Mucosa of descending colon (tissue), 3 donors: ENCODE measurements around the gene LEFTY1. TPM values are rescaled to one million over a fixed set of nuclear protein-coding genes. Genes with fewer than 3 reads are reported as not detected.
A peak's percentile ranks its signal among the peaks of the same experiment; 100 is the strongest.

Experiments
- ATAC-seq: fragments of 200-7000 bp; cut with Tn5 transposase; one replicate; pipeline ENCODE4 v1.9.1; 2020; ENCODE audit warnings: mild to moderate bottlenecking, moderate library complexity
- DNase-seq, 3 donors: peaks; one replicate each; pipeline ENCODE4 v3.0.0-alpha.2; 2020
- H3K36me3 ChIP-seq: fragments of 200-600 bp; one replicate; pipeline ENCODE4 v1.8.0; 2021; ENCODE audit warnings: low read depth, mild to moderate bottlenecking
- H3K4me1 ChIP-seq: fragments of 200-600 bp; one replicate; pipeline ENCODE4 v1.8.0; 2021; ENCODE audit warnings: low read depth, mild to moderate bottlenecking
- H3K4me3 ChIP-seq: fragments of 200-600 bp; one replicate; pipeline ENCODE4 v1.8.0; 2021; ENCODE audit warnings: mild to moderate bottlenecking
- H3K9me3 ChIP-seq: fragments of 200-600 bp; one replicate; pipeline ENCODE4 v1.8.0; 2021; ENCODE audit warnings: mild to moderate bottlenecking
- CTCF ChIP-seq: fragments of 200-600 bp; IDR thresholded peaks from one replicate; pipeline ENCODE4 v1.8.0; 2022; ENCODE audit warnings: antibody characterized with exemption, mild to moderate bottlenecking
- intact Hi-C, 2 donors: fragments of 100-400 bp; cut with DNase I in 1 of 2; cut with micrococcal nuclease in 1 of 2; formaldehyde crosslinking; loops; one replicate each; pipeline versions ENCODE4 v1.11.0 to v1.11.1; 2022; cut with DNase I, micrococcal nuclease
- total RNA-seq, 3 donors: library from RNA; stranded (reverse); fragmentation: NEBNext Ultra II Directional in 2 of 3; extraction: Animal tissue kit (Norgen Biotek cat#: 25700) in 2 of 3; gene quantifications; one replicate each; pipeline versions ENCODE4 v1.2.1 to v1.2.4, GENCODE V29; 2021 to 2023
- donor health status: DM: no; HTN: no; CAD: no; lungs with moderate emphysema.
- donor health status: DM: no; HTN: no; CAD: no.
- donor health status: DM: no; HTN: yes; CAD: no.

LEFTY1 gene
- total RNA-seq, 3 donors from 2014 or later: 27.3 to 199 (median 60.3) TPM

DNA sequence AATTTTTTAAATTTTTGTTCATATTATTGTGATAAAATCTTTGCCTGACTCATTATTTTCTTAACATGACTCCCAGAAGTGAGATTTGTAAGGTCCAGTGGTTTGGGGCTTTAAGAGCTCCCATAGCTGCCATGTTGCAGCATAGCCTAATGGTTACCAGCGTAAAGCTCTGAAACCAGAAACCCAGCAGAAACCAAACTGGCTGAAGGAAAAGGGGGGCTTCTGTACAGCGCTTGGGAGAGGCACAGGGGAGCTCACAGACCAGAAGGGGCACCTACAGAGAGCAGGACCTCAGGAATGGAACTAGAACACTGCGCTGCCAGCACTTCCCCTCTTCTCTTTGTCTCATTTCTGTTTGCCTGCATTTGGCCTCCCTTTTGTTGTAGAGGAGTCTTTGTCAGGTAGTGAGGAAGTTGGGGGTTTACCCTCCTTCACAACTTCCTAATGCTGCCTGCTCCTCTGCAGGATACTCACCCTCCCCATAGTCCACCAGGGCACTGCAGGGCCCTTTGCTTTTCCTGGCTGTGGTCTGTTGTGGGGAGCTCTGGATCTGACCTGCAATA lies 37.7 kb upstream of the LEFTY1 start:
- intact Hi-C loops: no loop called here

DNA sequence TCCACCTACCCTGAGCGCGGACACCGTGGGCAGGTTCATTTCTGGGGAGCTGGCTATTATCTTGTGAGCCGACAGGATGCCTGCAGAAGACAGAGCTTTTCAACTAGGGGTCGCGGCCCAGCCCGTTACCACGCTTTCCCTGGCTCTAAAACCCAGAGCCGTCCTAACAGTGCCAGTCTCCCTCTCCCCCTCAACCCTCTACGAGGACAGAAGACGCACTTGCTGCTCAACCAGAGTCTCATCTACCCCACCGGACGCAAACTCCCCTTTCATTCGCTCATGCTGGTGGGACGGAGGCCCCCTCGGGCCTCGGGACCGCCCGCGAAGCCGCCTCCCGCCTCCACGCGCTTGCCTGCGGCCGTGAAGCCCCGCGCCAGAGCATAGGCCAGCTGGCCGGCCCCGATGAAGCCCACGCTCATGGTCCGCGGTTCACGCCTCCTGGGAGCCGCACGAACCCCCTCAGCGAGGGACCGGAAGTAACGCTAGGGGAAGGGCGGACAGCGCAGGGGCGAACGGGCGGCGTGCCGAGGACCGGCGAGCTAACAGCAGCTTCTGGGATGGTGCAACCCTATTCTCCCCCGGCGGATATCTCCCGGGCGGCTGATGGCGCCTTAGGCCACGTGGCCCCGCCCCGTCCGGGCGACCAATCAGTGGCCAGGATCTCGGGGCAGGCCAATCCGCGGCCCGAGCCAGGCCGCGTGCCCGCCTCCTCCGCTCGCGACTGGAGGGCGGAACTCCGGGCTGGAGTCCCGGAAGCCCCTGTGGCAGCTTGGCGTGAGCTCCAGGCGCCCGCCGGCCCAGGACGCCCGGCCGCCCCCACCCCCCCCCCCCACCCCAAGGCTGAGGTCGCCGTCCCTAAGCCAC lies 35.0 kb upstream of the LEFTY1 start, which contains the start of gene PYCR2:
TSS of gene PYCR2 (minus strand) at position 559 of the 864 bp plus-strand sequence. CDS start at position 419, 140 bp downstream.
- Histone ChIP-seq H3K36me3 (no peaks in the 10 kb centered on the region), H3K9me3 (no peaks in the 10 kb centered on the region), H3K4me1 (peaks cover 16% of the 10 kb centered on the region), H3K4me3 (peak within 1 kb of the TSS; percentile 58)
- DNase-seq (peak; percentile 96 to 98 (median 96)), ATAC-seq (peak; percentile 98)
- intact Hi-C loops: no loop called here
- TF ChIP-seq CTCF: no peak

More for the DNA sequence above, 37.7 kb upstream of the LEFTY1 start:
- DNase-seq: no peak
- Histone ChIP-seq H3K4me3 (no peak overlapping the region), H3K9me3 (no peaks in the 10 kb centered on the region), H3K36me3 (no peaks in the 10 kb centered on the region), H3K4me1 (peaks cover 16% of the 10 kb centered on the region)
- TF ChIP-seq CTCF: no peak
- ATAC-seq: no peak

- TF ChIP-seq CTCF: no peak
- no peak for DNase-seq
- peak; percentile 46 for ATAC-seq
- intact Hi-C loops: no loop called here
- H3K9me3 ChIP-seq: no peaks in the 10 kb centered on the region
- H3K4me3 ChIP-seq: peak overlapping the region; percentile 58
- no peaks in the 10 kb centered on the region for H3K36me3 ChIP-seq
- peaks cover 16% of the 10 kb centered on the region for H3K4me1 ChIP-seq
Measured at GRCh38 chr1:225923381-225923691, 34.4 kb upstream of the LEFTY1 start.

DNA sequence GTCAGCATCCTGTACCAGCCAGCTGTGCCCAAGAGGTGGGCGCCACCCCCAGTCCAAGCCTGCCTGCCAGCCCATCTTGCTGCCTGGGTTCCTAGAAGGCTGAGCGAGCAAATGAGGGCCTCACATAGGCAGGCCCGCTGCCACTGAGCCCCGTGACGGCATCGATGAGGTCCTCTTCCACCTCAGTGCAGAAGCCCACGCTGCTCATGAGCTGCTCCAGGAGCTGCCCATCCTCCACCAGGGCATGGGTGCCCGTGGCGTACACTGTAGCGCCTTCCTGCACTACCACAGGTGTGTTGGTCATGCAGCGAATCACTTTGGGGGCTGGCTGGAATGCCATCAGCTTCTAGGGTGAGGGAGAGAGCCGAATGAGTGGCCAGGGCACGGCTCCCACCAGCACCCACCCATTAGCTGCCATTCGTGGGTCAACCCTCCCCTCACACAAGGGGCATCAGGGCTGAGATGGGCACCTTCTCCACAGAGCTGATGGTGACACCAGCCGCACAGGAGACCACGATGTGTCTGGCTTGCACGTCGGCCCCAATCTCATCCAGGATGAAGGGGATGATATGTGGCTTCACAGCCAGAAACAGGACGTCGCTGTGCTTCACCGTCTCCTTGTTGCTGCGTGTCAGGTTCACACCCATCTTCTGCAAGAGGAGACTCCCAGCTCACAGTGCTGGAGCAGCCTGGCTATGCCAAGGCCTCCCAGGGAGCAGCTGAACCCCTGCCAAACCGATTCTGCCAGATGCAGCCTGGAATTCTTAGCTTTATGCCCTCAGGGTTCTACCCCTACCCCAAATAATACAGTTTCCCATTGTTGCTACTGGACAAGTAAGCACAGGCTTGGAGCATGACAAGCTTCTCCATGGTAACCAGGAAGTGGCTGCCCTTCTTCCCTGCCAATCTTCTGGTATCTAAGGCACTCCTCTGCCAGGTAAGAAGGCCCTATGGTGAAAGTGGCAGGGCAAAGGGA lies 33.1 kb upstream of the LEFTY1 start:
- intact Hi-C loops: no loop called here
- H3K4me3 ChIP-seq: no peak overlapping the region
- H3K36me3 ChIP-seq: no peaks in the 10 kb centered on the region
- DNase-seq: no peak
- no peaks in the 10 kb centered on the region for H3K9me3 ChIP-seq
- TF ChIP-seq CTCF: no peak
- ATAC-seq: peak; percentile 19
- H3K4me1 ChIP-seq: peaks cover 16% of the 10 kb centered on the region

- ATAC-seq (no peak), DNase-seq (peak in 1 of 3 donors; percentile 55)
- intact Hi-C loops: loop anchor here in 1 of 2 donors (10.0 kb wide), 1 partner anchor 445 kb away; no protein-coding TSS in a partner anchor
- H3K9me3 ChIP-seq: no peaks in the 10 kb centered on the region
- H3K4me1 ChIP-seq: peaks cover 15% of the 10 kb centered on the region
- H3K36me3 ChIP-seq: no peaks in the 10 kb centered on the region
- H3K4me3 ChIP-seq: no peak overlapping the region
- TF ChIP-seq CTCF: no peak
Measured at GRCh38 chr1:225919906-225920305, 31.0 kb upstream of the LEFTY1 start.
